GM23338 (cell line): ENCODE data around the gene AFAP1L2. TPM values are rescaled to one million over a fixed set of nuclear protein-coding genes. Genes with fewer than 3 reads are reported as not detected.

Experiments
- ATAC-seq: fragments of 200-7000 bp; cut with Tn5 transposase; 3 replicates; pipeline ENCODE4 v1.9.1; 2020
- DNase-seq: peaks from one replicate; pipeline ENCODE4 v3.0.0-alpha.2; 2015; ENCODE audit warnings: low spot score
- H2AFZ ChIP-seq: fragments of 200-600 bp; sonication (generic); 2 replicates; pipeline ENCODE4 v1.8.0; 2016; ENCODE audit warnings: antibody characterized with exemption, mild to moderate bottlenecking, moderate library complexity
- H3F3A ChIP-seq: fragments of 200-600 bp; sonication (generic); replicated peaks from 2 replicates; pipeline ENCODE4 v1.8.0; 2017; ENCODE audit warnings: antibody characterized with exemption, mixed run types, low read depth
- H3K27ac ChIP-seq: fragments of 200-600 bp; sonication (generic); 2 replicates; pipeline ENCODE4 v1.6.1; 2016; ENCODE audit warnings: low read depth
- H3K27me3 ChIP-seq: fragments of 200-600 bp; sonication (generic); 2 replicates; pipeline ENCODE4 v1.8.0; 2016; ENCODE audit warnings: mild to moderate bottlenecking, mixed run types, moderate library complexity; ENCODE audit not compliant: insufficient read depth
- H3K36me3 ChIP-seq: fragments of 200-600 bp; sonication (generic); 2 replicates; pipeline ENCODE4 v1.8.0; 2016; ENCODE audit warnings: mild to moderate bottlenecking; ENCODE audit not compliant: insufficient read depth
- H3K4me1 ChIP-seq: fragments of 200-600 bp; sonication (generic); 2 replicates; pipeline ENCODE4 v1.8.0; 2016; ENCODE audit warnings: mild to moderate bottlenecking, moderate library complexity; ENCODE audit not compliant: insufficient read depth
- H3K4me2 ChIP-seq: fragments of 200-600 bp; sonication (generic); 2 replicates; pipeline ENCODE4 v1.7.1; 2017; ENCODE audit warnings: mixed run types
- H3K4me3 ChIP-seq: fragments of 200-600 bp; sonication (generic); 2 replicates; pipeline ENCODE4 v1.6.1; 2016; ENCODE audit warnings: mixed run types
- H3K79me2 ChIP-seq: fragments of 200-600 bp; sonication (generic); replicated peaks from 2 replicates; pipeline ENCODE4 v1.8.0; 2017; ENCODE audit warnings: mild to moderate bottlenecking; ENCODE audit not compliant: insufficient read depth
- H3K9me2 ChIP-seq: fragments of 200-600 bp; sonication (generic); 2 replicates; pipeline ENCODE4 v1.8.0; 2017; ENCODE audit not compliant: insufficient read depth
- H4K20me1 ChIP-seq: fragments of 200-600 bp; sonication (generic); replicated peaks from 2 replicates; pipeline ENCODE4 v1.8.0; 2017; ENCODE audit warnings: mild to moderate bottlenecking; ENCODE audit not compliant: insufficient read depth
- H3K27ac Mint-ChIP-seq: 2 replicates; pipeline ENCODE4 v1.8.0; 2020; ENCODE audit warnings: inconsistent platforms, mild to moderate bottlenecking, moderate library complexity, mixed read lengths
- H3K27me3 Mint-ChIP-seq: 3 replicates; pipeline ENCODE4 v1.8.0; 2022; ENCODE audit warnings: low read depth, mild to moderate bottlenecking, moderate library complexity, mixed read lengths, inconsistent platforms; ENCODE audit not compliant: insufficient read depth, poor library complexity
- H3K36me3 Mint-ChIP-seq: 3 replicates; pipeline ENCODE4 v1.8.0; 2021; ENCODE audit warnings: low read depth, mild to moderate bottlenecking, inconsistent platforms, moderate library complexity, mixed read lengths
- H3K4me1 Mint-ChIP-seq: 3 replicates; pipeline ENCODE4 v1.8.0; 2020; ENCODE audit warnings: mild to moderate bottlenecking, inconsistent platforms, mixed read lengths
- H3K4me3 Mint-ChIP-seq: 3 replicates; pipeline ENCODE4 v1.8.0; 2021; ENCODE audit warnings: moderate library complexity, mild to moderate bottlenecking, inconsistent platforms, mixed read lengths
- H3K9me3 Mint-ChIP-seq: 3 replicates; pipeline ENCODE4 v1.8.0; 2020; ENCODE audit warnings: moderate library complexity, mild to moderate bottlenecking, inconsistent platforms, mixed read lengths
- CREB1 ChIP-seq: fragments of 250-450 bp; sonication (Bioruptor Pico); IDR thresholded peaks from 2 replicates; pipeline ENCODE4 v1.5.0; 2020; ENCODE audit warnings: low read depth, mild to moderate bottlenecking, moderate library complexity
- EZH2 ChIP-seq: fragments of 200-600 bp; sonication (generic); IDR thresholded peaks from one replicate; pipeline ENCODE4 v1.8.0; 2017; ENCODE audit warnings: antibody characterized with exemption, mild to moderate bottlenecking, low read depth; ENCODE audit not compliant: unreplicated experiment
- EZH2phosphoT487 ChIP-seq: fragments of 200-600 bp; sonication (generic); IDR thresholded peaks from one replicate; pipeline ENCODE4 v1.8.1; 2018; ENCODE audit warnings: antibody characterized with exemption; ENCODE audit not compliant: unreplicated experiment
- JUNB ChIP-seq: IDR thresholded peaks from one replicate; pipeline ENCODE4 v1.6.1; 2016; ENCODE audit warnings: antibody characterized with exemption; ENCODE audit not compliant: unreplicated experiment
- NANOG ChIP-seq: IDR thresholded peaks from 2 replicates; pipeline ENCODE4 v1.6.1; 2016; ENCODE audit warnings: antibody characterized with exemption, borderline replicate concordance
- POLR2AphosphoS5 ChIP-seq: IDR thresholded peaks from 2 replicates; pipeline ENCODE4 v1.6.1; 2016; ENCODE audit warnings: antibody characterized with exemption, low read depth
- STAT1 ChIP-seq: IDR thresholded peaks from one replicate; pipeline ENCODE4 v1.6.1; 2016; ENCODE audit warnings: antibody characterized with exemption; ENCODE audit not compliant: unreplicated experiment
- ZNF114 ChIP-seq: fragments of 250-450 bp; sonication (Bioruptor Pico); IDR thresholded peaks from 2 replicates; pipeline ENCODE4 v1.5.0; 2020; ENCODE audit warnings: mild to moderate bottlenecking, moderate library complexity
- ZNF331 ChIP-seq: fragments of 250-450 bp; sonication (Bioruptor Pico); IDR thresholded peaks from 2 replicates; pipeline ENCODE4 v1.5.0; 2020; ENCODE audit warnings: low read depth, mild to moderate bottlenecking, moderate library complexity
- polyA plus RNA-seq: library from polyadenylated mRNA; unstranded; fragments of >200 nt; fragmentation: Nextera tagmentation; extraction: Ambion mirVana; gene quantifications from 2 replicates; pipeline ENCODE4 v1.2.1, GENCODE V29; 2016
- total RNA-seq: library from RNA; depleted of rRNA; stranded (reverse); fragments of >200 nt; shearing (Covaris generic); gene quantifications from 2 replicates; pipeline ENCODE4 v1.2.3, GENCODE V29; 2014
- TF ChIP-seq, protein P1 (sequence below), 2 experiments: fragments of 200-600 bp in 1 of 2; sonication (generic) in 1 of 2; conservative IDR thresholded peaks; 2 replicates each; pipeline versions ENCODE4 v1.5.1 to v1.6.1; 2016 to 2017; ENCODE audit warnings: antibody characterized with exemption in 2 of 2, low read depth in 2 of 2, mild to moderate bottlenecking in 2 of 2, moderate library complexity in 1 of 2
- TF ChIP-seq, protein P2 (sequence below): IDR thresholded peaks from one replicate; pipeline ENCODE4 v1.6.1; 2018; ENCODE audit warnings: antibody characterized with exemption; ENCODE audit not compliant: unreplicated experiment
- TF ChIP-seq, protein P3 (sequence below): fragments of 250-450 bp; sonication (Bioruptor Pico); IDR thresholded peaks from 2 replicates; pipeline ENCODE4 v1.5.0; 2020; ENCODE audit warnings: mild to moderate bottlenecking, moderate library complexity
- TF ChIP-seq, protein P4 (sequence below): IDR thresholded peaks from 2 replicates; pipeline ENCODE4 v1.6.1; 2016; ENCODE audit warnings: antibody characterized with exemption

Gene AFAP1L2
- total and polyA plus RNA-seq, 2 experiments from 2014 or later, result 2.3 to 6.5 TPM

DNA sequence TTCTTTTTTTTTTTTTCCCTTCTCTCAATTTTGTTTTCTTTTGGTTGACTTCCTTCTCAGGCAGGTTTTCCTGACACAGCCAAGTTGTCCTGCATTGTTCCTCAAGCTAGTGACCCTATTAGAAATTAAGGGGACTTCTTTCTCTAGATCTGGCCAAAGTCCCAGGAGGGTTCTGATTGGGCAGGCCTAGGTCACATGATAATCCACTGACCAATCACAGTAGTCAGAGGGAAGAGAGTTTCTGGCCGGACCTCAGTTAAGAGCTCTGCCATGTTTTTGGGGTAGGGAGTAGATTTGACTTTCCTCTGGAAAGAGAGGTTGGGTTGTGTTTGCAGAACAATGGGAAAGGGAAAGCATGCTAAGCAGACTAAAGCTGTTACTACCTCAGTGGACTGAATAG, 149.1 kb downstream of the AFAP1L2 start:
- Histone ChIP-seq H3K27ac (no peak overlapping the region), H2AFZ (no peak overlapping the region), H3K79me2 (no peaks in the 10 kb centered on the region), H3K27me3 (no peaks in the 10 kb centered on the region), H3F3A (no peaks in the 10 kb centered on the region), H3K4me1 (peaks cover 6% of the 10 kb centered on the region; the same call in 1 of the 2 replicates), H4K20me1 (no peaks in the 10 kb centered on the region), H3K4me3 (no peak overlapping the region), H3K4me2 (no peak overlapping the region), H3K9me2 (no peaks in the 10 kb centered on the region), H3K36me3 (no peaks in the 10 kb centered on the region)
- no peak for ATAC-seq
- peaks cover 20% of the 10 kb centered on the region for H3K27me3 Mint-ChIP-seq
- no peak for TF ChIP-seq NANOG
- no peak for TF ChIP-seq POLR2AphosphoS5
- TF ChIP-seq, protein P1, sequence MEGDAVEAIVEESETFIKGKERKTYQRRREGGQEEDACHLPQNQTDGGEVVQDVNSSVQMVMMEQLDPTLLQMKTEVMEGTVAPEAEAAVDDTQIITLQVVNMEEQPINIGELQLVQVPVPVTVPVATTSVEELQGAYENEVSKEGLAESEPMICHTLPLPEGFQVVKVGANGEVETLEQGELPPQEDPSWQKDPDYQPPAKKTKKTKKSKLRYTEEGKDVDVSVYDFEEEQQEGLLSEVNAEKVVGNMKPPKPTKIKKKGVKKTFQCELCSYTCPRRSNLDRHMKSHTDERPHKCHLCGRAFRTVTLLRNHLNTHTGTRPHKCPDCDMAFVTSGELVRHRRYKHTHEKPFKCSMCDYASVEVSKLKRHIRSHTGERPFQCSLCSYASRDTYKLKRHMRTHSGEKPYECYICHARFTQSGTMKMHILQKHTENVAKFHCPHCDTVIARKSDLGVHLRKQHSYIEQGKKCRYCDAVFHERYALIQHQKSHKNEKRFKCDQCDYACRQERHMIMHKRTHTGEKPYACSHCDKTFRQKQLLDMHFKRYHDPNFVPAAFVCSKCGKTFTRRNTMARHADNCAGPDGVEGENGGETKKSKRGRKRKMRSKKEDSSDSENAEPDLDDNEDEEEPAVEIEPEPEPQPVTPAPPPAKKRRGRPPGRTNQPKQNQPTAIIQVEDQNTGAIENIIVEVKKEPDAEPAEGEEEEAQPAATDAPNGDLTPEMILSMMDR (conservative IDR thresholded peaks at IDR 0.05; ENCODE audit: low read depth in 2 of 2), result no peak
- TF ChIP-seq ZNF114 (CRISPR knock-in tag), result no peak
- TF ChIP-seq, protein P2, sequence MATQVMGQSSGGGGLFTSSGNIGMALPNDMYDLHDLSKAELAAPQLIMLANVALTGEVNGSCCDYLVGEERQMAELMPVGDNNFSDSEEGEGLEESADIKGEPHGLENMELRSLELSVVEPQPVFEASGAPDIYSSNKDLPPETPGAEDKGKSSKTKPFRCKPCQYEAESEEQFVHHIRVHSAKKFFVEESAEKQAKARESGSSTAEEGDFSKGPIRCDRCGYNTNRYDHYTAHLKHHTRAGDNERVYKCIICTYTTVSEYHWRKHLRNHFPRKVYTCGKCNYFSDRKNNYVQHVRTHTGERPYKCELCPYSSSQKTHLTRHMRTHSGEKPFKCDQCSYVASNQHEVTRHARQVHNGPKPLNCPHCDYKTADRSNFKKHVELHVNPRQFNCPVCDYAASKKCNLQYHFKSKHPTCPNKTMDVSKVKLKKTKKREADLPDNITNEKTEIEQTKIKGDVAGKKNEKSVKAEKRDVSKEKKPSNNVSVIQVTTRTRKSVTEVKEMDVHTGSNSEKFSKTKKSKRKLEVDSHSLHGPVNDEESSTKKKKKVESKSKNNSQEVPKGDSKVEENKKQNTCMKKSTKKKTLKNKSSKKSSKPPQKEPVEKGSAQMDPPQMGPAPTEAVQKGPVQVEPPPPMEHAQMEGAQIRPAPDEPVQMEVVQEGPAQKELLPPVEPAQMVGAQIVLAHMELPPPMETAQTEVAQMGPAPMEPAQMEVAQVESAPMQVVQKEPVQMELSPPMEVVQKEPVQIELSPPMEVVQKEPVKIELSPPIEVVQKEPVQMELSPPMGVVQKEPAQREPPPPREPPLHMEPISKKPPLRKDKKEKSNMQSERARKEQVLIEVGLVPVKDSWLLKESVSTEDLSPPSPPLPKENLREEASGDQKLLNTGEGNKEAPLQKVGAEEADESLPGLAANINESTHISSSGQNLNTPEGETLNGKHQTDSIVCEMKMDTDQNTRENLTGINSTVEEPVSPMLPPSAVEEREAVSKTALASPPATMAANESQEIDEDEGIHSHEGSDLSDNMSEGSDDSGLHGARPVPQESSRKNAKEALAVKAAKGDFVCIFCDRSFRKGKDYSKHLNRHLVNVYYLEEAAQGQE, result no peak
- no peak for TF ChIP-seq EZH2
- TF ChIP-seq JUNB, result no peak
- TF ChIP-seq, protein P3, sequence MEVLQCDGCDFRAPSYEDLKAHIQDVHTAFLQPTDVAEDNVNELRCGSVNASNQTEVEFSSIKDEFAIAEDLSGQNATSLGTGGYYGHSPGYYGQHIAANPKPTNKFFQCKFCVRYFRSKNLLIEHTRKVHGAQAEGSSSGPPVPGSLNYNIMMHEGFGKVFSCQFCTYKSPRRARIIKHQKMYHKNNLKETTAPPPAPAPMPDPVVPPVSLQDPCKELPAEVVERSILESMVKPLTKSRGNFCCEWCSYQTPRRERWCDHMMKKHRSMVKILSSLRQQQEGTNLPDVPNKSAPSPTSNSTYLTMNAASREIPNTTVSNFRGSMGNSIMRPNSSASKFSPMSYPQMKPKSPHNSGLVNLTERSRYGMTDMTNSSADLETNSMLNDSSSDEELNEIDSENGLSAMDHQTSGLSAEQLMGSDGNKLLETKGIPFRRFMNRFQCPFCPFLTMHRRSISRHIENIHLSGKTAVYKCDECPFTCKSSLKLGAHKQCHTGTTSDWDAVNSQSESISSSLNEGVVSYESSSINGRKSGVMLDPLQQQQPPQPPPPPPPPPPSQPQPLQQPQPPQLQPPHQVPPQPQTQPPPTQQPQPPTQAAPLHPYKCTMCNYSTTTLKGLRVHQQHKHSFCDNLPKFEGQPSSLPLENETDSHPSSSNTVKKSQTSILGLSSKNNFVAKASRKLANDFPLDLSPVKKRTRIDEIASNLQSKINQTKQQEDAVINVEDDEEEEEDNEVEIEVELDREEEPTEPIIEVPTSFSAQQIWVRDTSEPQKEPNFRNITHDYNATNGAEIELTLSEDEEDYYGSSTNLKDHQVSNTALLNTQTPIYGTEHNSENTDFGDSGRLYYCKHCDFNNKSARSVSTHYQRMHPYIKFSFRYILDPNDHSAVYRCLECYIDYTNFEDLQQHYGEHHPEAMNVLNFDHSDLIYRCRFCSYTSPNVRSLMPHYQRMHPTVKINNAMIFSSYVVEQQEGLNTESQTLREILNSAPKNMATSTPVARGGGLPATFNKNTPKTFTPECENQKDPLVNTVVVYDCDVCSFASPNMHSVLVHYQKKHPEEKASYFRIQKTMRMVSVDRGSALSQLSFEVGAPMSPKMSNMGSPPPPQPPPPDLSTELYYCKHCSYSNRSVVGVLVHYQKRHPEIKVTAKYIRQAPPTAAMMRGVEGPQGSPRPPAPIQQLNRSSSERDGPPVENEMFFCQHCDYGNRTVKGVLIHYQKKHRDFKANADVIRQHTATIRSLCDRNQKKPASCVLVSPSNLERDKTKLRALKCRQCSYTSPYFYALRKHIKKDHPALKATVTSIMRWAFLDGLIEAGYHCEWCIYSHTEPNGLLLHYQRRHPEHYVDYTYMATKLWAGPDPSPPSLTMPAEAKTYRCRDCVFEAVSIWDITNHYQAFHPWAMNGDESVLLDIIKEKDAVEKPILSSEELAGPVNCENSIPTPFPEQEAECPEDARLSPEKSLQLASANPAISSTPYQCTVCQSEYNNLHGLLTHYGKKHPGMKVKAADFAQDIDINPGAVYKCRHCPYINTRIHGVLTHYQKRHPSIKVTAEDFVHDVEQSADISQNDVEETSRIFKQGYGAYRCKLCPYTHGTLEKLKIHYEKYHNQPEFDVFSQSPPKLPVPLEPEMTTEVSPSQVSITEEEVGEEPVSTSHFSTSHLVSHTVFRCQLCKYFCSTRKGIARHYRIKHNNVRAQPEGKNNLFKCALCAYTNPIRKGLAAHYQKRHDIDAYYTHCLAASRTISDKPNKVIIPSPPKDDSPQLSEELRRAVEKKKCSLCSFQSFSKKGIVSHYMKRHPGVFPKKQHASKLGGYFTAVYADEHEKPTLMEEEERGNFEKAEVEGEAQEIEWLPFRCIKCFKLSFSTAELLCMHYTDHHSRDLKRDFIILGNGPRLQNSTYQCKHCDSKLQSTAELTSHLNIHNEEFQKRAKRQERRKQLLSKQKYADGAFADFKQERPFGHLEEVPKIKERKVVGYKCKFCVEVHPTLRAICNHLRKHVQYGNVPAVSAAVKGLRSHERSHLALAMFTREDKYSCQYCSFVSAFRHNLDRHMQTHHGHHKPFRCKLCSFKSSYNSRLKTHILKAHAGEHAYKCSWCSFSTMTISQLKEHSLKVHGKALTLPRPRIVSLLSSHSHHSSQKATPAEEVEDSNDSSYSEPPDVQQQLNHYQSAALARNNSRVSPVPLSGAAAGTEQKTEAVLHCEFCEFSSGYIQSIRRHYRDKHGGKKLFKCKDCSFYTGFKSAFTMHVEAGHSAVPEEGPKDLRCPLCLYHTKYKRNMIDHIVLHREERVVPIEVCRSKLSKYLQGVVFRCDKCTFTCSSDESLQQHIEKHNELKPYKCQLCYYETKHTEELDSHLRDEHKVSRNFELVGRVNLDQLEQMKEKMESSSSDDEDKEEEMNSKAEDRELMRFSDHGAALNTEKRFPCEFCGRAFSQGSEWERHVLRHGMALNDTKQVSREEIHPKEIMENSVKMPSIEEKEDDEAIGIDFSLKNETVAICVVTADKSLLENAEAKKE, result no peak
- TF ChIP-seq, protein P4, sequence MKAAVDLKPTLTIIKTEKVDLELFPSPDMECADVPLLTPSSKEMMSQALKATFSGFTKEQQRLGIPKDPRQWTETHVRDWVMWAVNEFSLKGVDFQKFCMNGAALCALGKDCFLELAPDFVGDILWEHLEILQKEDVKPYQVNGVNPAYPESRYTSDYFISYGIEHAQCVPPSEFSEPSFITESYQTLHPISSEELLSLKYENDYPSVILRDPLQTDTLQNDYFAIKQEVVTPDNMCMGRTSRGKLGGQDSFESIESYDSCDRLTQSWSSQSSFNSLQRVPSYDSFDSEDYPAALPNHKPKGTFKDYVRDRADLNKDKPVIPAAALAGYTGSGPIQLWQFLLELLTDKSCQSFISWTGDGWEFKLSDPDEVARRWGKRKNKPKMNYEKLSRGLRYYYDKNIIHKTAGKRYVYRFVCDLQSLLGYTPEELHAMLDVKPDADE, result no peak
- no peak for TF ChIP-seq ZNF331 (CRISPR knock-in tag)
- TF ChIP-seq STAT1, result no peak
- no peak for TF ChIP-seq EZH2phosphoT487
- TF ChIP-seq CREB1 (CRISPR knock-in tag), result no peak
- DNase-seq, result no peak
- no peak overlapping the region for H3K4me3 Mint-ChIP-seq
- H3K36me3 Mint-ChIP-seq, result peaks cover 22% of the 10 kb centered on the region
- H3K27ac Mint-ChIP-seq, result no peak overlapping the region
- H3K9me3 Mint-ChIP-seq, result peaks cover 21% of the 10 kb centered on the region
- no peaks in the 10 kb centered on the region; the same call in 1 of the 3 replicates for H3K4me1 Mint-ChIP-seq
